BJ (cell line): Measurements from ENCODE around the gene RTF2. TPM values are rescaled to one million over a fixed set of nuclear protein-coding genes. Genes with fewer than 3 reads are reported as not detected.

Experiments used
- CTCF ChIA-PET: fragments of 350-600 bp; formaldehyde crosslinking; extraction: SDS; loops from one replicate; lab custom pipeline; 2021; ENCODE audit warnings: antibody characterized with exemption, inconsistent platforms; lab: Yijun Ruan, JAX
- POLR2A ChIA-PET: fragments of 300-600 bp; sonication (Branson Sonifier 250); formaldehyde crosslinking; extraction: SDS; loops from one replicate; lab custom pipeline; 2021; ENCODE audit warnings: antibody characterized with exemption; lab: Charles Lee
- DNase-seq: peaks from one replicate; pipeline ENCODE4 v3.0.0-alpha.2; 2011; ENCODE audit warnings: low read depth
- H3K27me3 ChIP-seq: 2 replicates; pipeline ENCODE4 v1.6.0; 2011; ENCODE audit warnings: low read length; ENCODE audit not compliant: control insufficient read depth, insufficient read depth
- H3K36me3 ChIP-seq: 2 replicates; pipeline ENCODE4 v1.5.1; 2011; ENCODE audit warnings: low read length; ENCODE audit not compliant: control insufficient read depth, insufficient read depth
- H3K4me3 ChIP-seq: 2 replicates; pipeline ENCODE4 v1.5.1; 2011; ENCODE audit warnings: low read depth, mild to moderate bottlenecking, control low read depth, low read length
- CTCF ChIP-seq: IDR thresholded peaks from 2 replicates; pipeline ENCODE4 v1.5.1; 2011; ENCODE audit warnings: low read depth, mild to moderate bottlenecking, control low read depth, inconsistent platforms, low read length, moderate library complexity; ENCODE audit not compliant: insufficient read depth
- polyA plus RNA-seq: library from polyadenylated mRNA; depleted of rRNA; stranded (reverse); fragments of >200 nt; gene quantifications from 2 replicates; pipeline ENCODE4 v1.2.3, GENCODE V29; 2011

RTF2 gene
- polyA plus RNA-seq, 1 experiment = 145 TPM

- DNase-seq = no peak
- POLR2A ChIA-PET = interaction anchor here (0.7 kb wide), 1 partner anchor 19 kb away, joined by 3 read pairs; no protein-coding TSS in a partner anchor
- Histone ChIP-seq H3K4me3 (no peak overlapping the region), H3K27me3 (no peaks in the 10 kb centered on the region), H3K36me3 (peaks cover 15% of the 10 kb centered on the region)
- CTCF ChIA-PET = interaction anchor here (0.6 to 1.9 kb wide), 3 partner anchors 37 to 672 kb away, joined by 3 to 5 read pairs (median 3); no protein-coding TSS in a partner anchor
- TF ChIP-seq CTCF = no peak
Observed at GRCh38 chr20:56513161-56514150, 45.0 kb downstream of the RTF2 start.

DNA sequence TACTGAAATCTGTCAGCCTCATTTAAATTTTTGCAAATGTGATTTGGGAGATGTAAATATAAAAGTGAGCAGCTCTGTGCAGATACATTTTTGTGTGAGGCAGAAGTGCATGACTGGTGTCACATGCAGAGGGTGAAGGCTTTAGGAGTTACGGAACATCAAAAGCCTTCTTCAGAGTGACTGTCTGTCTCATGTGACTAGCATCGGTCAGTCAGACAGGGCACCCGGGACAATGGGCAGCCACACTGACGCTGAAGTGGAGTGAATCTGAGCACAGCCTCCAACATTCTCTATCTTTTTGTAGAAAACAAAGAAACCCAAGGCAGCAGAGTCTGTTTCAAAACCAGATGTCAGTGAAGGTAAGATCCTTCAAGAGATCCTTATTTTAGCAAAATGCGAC, 48.2 kb downstream of the RTF2 start:
- ChIA-PET CTCF (interaction anchor here (0.8 to 1.7 kb wide), 4 partner anchors 11 to 158 kb away, joined by 3 to 9 read pairs (median 5); partner anchors contain the start of gene FAM210B), POLR2A (no interaction called here)
- TF ChIP-seq CTCF = no peak
- no peak for DNase-seq
- H3K36me3 ChIP-seq = peaks cover 24% of the 10 kb centered on the region
- no peaks in the 10 kb centered on the region for H3K27me3 ChIP-seq
- no peak overlapping the region for H3K4me3 ChIP-seq

DNA sequence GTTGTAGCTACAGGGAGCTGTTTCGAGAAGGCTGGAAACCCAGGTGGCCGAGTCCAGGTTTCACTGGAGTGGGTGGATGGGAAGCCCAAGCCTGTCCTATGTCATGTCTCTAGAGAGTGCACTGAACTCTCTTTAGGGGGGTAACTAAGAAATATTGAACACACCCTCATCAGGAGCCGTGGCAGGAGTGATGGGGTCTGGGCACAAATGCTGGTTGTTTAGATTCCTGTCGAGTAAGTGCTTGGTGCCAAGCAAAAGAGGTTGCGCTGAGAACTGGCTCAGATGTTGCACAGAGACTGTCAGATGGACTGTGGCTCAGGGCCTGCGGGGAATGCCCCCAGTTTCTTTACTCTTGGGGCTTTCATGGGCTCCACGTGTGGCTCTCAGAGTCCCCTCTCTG, 48.8 kb downstream of the RTF2 start:
- no peak for DNase-seq
- no peak for TF ChIP-seq CTCF
- ChIA-PET POLR2A (no interaction called here), CTCF (no interaction called here)
- no peaks in the 10 kb centered on the region for H3K27me3 ChIP-seq
- H3K4me3 ChIP-seq = no peak overlapping the region
- peaks cover 23% of the 10 kb centered on the region for H3K36me3 ChIP-seq

DNA sequence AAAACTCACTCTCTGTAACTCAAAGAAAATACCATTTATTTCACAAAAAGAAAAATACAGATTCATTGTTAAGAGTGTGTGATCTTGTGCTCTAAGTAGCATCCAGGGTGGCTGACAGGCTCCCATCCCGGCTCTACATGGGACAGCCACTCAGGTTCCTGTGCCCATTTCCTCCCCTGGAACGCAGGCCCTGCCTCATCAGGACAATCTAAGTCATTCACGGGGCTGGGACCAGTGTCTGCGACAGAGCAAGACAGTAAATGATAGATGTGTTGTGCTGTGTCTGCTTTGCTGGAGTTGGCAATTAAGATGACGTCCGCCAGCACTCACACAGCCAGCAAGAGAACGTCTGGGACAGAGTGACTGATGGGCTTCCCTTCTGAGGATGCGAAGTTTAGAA, 49.2 kb downstream of the RTF2 start:
- TF ChIP-seq CTCF = no peak
- Histone ChIP-seq H3K27me3 (no peaks in the 10 kb centered on the region), H3K36me3 (peaks cover 22% of the 10 kb centered on the region), H3K4me3 (no peak overlapping the region)
- POLR2A ChIA-PET = no interaction called here
- DNase-seq = no peak
- CTCF ChIA-PET = no interaction called here

DNA sequence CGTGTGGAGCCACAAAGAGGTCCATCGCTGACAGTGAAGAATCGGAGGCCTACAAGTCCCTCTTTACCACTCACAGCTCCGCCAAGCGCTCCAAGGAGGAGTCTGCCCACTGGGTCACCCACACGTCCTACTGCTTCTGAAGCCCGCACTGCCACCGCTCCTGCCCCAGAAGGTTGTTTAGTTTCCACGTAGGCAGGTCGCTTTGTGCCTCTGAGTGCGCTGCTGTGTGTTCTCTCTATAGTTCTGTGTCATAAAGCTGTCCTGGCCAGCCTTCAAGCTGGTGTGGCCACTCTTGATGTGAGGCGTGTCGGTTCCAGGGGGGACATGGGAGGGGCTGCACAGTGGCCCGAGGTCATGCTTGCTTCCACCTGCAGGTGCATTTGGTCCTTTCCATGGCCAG, 49.7 kb downstream of the RTF2 start:
- Histone ChIP-seq H3K4me3 (no peak overlapping the region), H3K36me3 (peaks cover 20% of the 10 kb centered on the region), H3K27me3 (no peaks in the 10 kb centered on the region)
- POLR2A ChIA-PET = no interaction called here
- DNase-seq = no peak
- no peak for TF ChIP-seq CTCF
- CTCF ChIA-PET = no interaction called here
